Hematopoietic multipotent progenitor cell treated with erythropoietin and hydrocortisone succinate and interleukin-3 and kit ligand, for 17 days (in vitro differentiated cells): ENCODE data around the gene SDHAF1.
"Not testable (repeated sequence)": the region's sequence is repeated elsewhere in the genome, so short reads cannot be mapped to it uniquely, and the experiment has no call there.

Experiments used
- DNase-seq: peaks from one replicate; pipeline ENCODE4 v3.0.0-alpha.2; 2015; ENCODE audit warnings: low spot score

SDHAF1 gene

GRCh38 chr19:36014012-36014924 lies 19.3 kb downstream of the SDHAF1 start, which contains the start of gene ALKBH6:
TSS of gene ALKBH6 (minus strand) at chr19:36014213. CDS start at chr19:36013397, 816 bp downstream.
- peak; percentile 98 for DNase-seq

- no peak for DNase-seq
Measured at GRCh38 chr19:36019061-36019670, 24.2 kb downstream of the SDHAF1 start.

GRCh38 chr19:36023432-36023831 lies 28.4 kb downstream of the SDHAF1 start:
- DNase-seq, result no peak

- no peak for DNase-seq
Measured at GRCh38 chr19:36025541-36025940, 30.6 kb downstream of the SDHAF1 start.

DNA sequence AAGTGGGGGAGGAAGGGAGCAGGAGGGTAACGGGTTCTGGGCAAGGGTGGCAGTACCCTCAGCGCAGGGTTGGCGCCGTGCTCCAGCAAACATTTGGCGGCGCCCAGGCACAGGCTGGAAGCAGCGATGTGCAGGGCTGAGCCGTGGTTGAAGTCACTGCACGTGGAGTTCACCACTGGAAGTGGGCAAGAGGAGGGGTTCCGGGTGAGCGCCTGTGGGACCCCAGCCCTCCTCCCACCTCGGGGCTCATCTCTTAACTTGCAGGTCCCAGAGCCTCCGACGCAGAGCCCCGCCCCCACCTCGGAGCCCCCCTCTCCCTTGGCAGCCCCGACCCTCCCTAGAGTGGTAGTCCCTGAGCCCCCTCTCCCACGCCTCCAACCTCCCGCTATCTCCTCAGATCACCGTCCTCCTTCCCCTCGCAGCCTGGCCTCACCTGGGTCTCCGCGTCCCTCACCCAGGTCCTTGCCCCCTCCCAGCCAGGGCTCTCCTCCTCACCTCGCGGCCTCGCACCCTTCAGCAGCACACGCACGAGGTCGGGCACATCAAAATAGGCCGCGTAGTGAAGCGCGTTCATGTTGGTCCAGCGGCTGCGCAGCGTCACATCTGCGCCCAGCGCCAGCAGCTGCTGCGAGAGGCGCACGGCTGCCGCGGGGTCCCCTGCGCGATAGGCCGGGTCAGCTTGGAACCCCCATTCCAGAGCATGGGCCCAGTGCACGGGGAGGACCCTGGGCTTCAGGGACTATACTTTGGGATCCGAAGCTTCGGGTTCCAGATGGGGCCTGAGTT lies 31.3 kb downstream of the SDHAF1 start:
- no peak for DNase-seq

- no peak for DNase-seq
Measured at GRCh38 chr19:36027696-36028095, 32.7 kb downstream of the SDHAF1 start.

- DNase-seq, result no peak
Measured at GRCh38 chr19:36028313-36029041, 33.5 kb downstream of the SDHAF1 start.

DNA sequence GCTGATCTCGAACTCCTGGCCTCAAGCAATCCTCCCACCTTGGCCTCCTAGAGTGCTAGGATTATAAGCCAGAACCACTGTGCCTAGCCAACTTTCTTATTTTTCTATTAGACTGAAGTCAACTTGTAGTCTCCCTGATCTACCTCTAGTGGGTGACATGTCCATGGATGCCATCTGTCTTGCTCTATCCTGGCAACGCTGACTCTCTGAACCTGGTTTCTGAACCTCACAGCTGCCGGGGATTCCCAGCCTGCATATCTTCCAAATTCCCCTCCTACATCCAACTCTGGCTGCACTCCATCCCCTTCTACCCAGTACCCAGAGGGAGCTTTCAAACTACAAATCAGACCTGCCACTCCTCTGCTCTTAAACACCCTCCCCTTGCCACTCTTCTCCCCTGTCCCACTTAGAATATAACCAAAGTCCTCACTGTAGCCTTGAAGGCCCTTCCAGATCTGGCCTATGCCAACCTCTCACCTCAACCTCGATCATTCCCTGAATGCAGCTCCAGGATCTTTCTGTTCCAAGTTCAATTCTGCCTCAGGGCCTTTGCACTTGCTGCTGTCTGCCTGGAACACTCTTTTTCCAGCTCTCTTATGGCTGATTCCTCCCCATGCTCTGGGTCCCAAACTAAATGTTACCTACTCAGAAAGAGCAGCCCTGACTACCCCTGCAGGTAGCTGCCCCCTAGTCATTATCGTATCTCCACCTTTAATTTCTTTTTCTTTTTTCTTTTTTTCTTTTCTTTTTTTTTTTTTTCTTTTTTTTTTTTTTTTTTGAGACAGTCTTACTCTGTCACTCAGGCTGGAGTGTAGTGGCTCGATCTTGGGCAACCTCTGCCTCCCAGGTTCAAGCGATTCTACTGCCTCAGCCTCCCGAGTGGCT lies 35.5 kb downstream of the SDHAF1 start:
- DNase-seq, result no peak

DNA sequence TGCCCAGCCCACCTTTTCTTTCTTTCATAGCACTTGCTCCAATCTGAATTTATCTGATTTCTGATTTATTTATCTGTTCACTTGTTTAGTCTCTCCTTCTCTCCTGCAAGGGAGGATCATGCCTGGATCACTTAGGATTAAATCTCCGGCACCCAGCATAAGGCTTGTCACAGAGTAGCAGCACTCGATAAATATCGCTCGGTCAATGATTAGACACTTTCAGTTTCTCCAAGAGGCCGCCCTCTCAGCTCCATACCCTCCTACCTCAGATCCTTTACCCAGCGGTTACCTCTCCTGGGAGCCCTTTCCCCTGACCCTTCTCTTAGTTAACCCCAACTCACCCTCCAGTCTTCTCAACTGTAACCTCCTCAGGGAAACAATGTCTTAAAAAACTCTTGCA lies 36.3 kb downstream of the SDHAF1 start:
- DNase-seq, result no peak

GRCh38 chr19:36032251-36033104 lies 37.5 kb downstream of the SDHAF1 start, which contains the start of gene CLIP3:
TSS of gene CLIP3 (minus strand) at chr19:36032873. CDS start at chr19:36032357, 516 bp downstream.
- no peak for DNase-seq

- DNase-seq, result no peak
Measured at GRCh38 chr19:36040495-36040894, 45.5 kb downstream of the SDHAF1 start.

- DNase-seq, result not testable (repeated sequence)
Measured at GRCh38 chr19:36041092-36041491, 46.1 kb downstream of the SDHAF1 start.

- no peak for DNase-seq
Measured at GRCh38 chr19:36041831-36042230, 46.8 kb downstream of the SDHAF1 start.

DNA sequence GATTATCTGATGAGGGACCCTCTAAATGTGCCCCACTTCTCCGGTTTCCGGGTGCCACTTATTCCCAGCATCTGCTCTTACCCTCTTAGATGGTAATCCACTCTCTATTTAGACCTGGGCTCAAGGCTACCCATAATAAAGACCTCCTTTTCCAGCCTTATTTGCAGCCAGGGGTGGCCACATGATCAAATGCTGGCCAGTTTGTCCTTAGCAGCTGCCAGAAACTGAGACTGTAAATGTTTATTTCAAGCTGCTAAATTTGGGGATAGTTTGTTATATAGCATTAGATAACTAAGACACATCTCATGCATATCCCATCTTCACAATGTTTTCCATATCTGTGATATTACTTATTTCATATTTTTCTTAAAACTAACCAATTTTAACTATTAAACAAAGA lies 49.0 kb downstream of the SDHAF1 start:
- DNase-seq, result no peak
